Lung microvascular endothelial cell (primary cell): ENCODE measurements around the gene C17orf50. TPM values are rescaled to one million over a fixed set of nuclear protein-coding genes. Genes with fewer than 3 reads are reported as not detected.
A peak's percentile ranks its signal among the peaks of the same experiment; 100 is the strongest.

Experiments
- DNase-seq, 2 donors: peaks; one replicate each; pipeline versions ENCODE4 v3.0.0 to v3.0.0-alpha.2; 2010; ENCODE audit warnings: low read depth in 2 of 2
- total RNA-seq: library from RNA; depleted of rRNA; stranded (reverse); fragments of >200 nt; gene quantifications from 2 replicates; pipeline ENCODE4 v1.2.1, GENCODE V29; 2014

The C17orf50 gene
- total RNA-seq, 1 donor from 2014 or later = not detected

DNA sequence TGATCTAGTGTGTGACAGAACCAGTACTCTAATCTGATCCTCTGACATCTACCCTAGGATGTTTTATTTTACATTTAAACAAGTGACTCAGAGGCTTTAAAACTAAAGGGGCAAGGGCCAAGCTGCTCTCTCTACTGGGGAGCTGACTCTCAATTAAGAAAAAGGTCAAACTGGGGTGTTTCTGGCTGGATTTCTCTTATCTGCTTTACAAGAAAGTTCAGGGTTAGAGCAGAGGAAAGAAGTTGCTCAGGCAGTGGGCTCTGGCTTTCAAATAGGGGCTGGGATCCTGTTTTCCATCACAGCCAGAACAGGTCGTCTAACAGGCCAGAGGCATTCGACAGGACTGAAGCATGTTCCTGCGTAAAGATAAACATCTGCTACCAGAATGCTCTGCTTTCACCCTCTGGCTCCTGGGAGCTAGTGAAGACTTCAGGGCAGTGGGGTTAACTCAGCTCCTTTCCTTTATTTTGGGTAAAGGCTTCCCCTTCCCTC, 26.3 kb downstream of the C17orf50 start:
- no peak for DNase-seq

- peak in 1 of 2 donors; percentile 39 for DNase-seq
These were observed 28.0 kb downstream of the C17orf50 start for GRCh38 chr17:35788477-35789368.

DNA sequence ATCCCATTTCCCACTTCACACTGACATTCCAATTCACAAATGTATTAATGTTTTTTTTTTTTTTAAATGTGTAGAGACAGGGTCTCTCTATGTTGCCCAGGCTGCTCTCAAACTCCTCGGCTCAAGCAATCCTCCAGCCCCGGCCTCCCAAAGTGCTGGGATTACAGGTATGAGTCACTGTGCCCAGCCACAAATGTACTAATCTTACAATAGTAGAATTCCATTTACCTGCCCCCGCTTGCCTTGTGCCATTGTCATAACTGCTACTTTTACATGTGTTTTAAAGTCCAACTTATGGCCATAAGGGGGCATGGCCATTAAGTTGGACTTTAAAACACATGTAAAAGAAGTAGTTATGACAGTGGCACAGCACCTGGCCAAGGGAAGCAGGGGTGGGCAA, 30.2 kb downstream of the C17orf50 start:
- no peak for DNase-seq

- no peak for DNase-seq
These were observed 31.1 kb downstream of the C17orf50 start for GRCh38 chr17:35791681-35792350.

GRCh38 chr17:35793257-35793656, 32.6 kb downstream of the C17orf50 start:
- DNase-seq = no peak

DNA sequence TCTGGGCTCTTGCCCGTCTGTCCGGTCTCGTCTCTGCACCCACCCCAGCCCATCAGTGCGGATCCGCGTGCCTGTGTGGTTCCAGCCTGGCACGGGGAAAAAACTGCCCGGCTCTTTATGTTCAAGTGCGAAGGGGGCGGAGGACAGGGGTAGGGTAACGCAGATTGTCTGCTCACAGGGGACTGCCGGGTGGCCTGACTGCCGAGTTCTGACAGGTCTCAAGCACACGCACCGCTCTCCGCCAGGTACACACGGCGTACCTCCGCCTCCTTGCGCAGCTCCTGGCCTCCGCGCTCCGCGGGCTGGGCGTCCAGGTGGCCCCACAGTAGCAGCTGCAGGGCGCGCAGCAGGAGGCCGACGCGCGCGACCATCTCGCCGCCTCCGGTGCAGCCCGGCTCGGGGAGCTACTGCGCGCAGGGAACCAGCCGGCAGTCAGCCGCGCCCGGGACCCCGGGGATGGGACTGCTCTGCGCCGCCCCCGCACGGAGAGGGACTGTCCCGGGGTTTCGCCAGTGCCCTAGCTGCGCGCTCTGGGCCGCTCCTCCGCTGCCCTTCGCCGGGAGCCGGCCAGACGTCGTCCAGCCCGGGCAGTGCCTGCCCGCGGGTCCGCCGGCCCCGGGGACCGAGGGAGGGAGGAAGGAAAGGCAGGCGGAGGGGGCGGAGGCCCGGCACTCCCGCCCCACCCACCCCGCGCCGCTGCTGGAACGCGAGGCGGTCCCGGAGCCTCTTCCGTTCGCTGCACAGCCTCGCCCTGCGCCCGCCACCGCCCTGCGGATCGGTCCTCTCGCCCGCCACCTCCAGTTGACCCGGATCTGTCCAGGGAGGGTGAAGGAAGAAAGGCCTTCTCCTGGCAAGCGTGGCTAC, 34.6 kb downstream of the C17orf50 start, which contains the start of gene MMP28:
MMP28 (minus strand) TSS at position 635 of the 864 bp plus-strand sequence; CDS start at position 371, 264 bp downstream.
- peak; percentile 27 to 28 for DNase-seq

DNA sequence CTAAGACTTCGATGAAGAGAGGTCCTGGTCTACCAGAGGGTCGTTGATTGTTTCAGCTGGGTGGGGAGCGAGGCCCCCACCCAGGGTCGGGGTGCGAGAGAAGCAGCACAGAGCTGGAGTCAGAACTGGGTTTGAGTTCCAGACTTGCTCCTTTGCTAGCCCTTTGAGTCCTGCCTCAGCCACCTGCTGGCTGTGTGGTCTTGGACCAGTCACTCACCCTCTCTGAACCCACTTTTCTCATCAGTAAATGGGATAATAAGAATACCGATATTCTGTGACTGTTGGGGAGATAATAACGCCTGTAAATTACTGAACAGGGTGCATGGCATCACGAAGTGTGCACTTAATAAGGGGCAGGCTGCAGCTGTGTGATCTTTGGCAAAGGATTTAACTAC, 35.2 kb downstream of the C17orf50 start:
- DNase-seq = no peak

DNA sequence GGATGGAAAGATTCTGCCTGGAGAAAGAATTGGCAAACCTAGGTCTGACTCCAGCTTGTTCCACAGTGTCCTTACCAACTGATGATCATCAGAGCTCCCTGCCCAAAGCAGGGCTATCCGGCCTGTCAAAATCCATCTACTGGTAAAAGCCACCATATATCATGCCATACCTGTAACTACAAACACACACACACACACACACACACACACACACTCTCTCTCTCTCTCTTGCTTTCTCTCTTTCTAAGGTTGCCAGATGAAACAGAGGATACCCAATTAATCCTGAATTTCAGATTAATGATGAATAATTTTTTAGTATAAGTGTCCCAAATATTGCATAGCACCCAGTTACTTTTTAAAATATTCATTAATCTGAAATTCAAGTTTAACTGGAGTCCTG, 36.3 kb downstream of the C17orf50 start:
- no peak for DNase-seq

GRCh38 chr17:35797370-35797769, 36.7 kb downstream of the C17orf50 start:
- no peak for DNase-seq

GRCh38 chr17:35797918-35798317, 37.2 kb downstream of the C17orf50 start:
- no peak for DNase-seq

GRCh38 chr17:35799942-35800341, 39.3 kb downstream of the C17orf50 start:
- peak; percentile 17 to 35 for DNase-seq

- peak; percentile 44 to 97 for DNase-seq
These were observed 41.0 kb downstream of the C17orf50 start for GRCh38 chr17:35801583-35802224.

DNA sequence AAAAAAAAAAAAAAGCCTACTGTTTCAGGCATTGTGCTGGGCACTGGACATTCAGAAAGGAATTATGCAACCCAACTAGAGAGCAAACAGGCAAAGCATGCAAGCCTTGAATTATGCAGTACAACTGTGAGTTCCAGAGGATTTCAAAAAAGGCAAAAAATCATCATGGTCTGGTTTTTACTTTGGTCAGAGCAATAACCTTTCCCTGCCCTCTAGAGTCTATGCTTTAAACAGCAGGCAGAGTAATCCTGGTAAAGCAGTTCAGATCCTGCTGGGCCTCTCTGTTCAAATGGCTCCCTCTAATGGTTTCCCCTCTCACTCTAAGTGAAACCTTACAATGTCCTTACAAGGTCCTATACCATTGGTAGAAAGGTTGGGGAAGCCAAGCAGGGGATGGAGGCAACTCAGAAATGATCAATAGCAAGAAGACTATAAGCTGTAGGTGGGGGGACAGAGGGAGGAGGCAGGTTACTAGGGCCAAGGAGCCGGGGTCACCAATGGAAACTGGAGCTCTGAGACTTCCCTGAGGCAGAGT, 44.0 kb downstream of the C17orf50 start:
- DNase-seq = peak; percentile 91

DNA sequence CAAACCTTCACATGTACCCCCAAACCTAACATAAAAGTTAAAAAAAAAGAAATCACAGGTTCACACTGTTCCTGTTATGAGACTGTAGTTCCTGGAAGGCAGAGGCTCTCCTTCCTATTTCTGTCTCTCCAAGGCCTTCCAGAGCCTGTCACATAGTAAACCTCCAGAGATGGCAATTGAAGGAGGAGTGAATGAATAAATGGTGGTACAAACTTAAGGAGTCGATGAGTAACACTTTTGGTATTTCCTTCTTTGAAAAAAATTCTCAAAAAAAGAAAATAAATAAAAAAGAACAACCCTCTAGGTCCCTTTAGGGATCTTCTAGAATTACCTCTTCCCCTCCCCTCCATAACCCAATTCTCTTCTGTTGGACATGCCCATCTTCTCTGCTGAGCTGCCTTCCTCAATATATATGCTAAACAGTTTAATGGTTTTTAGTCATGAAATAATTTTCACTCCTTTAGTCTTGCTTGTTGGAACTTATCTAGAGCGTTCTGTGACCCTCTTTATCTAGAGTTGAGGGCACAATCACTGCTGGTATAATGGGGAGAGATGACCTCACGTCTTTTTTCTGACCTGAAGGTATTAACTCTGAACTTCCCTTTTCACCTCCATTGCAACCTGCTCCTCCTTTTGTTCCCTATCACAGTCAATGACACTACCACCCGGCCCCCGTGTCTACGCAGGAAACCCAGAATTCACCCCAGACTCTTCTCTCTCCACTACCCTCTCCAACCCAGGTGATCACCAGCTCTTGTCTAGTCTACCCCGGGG, 46.9 kb downstream of the C17orf50 start:
- peak in 1 of 2 donors; percentile 21 for DNase-seq

- no peak for DNase-seq
These were observed 47.7 kb downstream of the C17orf50 start for GRCh38 chr17:35808240-35808961.

GRCh38 chr17:35808962-35809854, 48.5 kb downstream of the C17orf50 start, which contains the start of gene TAF15:
Gene TAF15, plus strand, starts transcription at chr17:35809484. Its CDS starts 86 bp downstream, at chr17:35809570.
- DNase-seq = peak; percentile 99

GRCh38 chr17:35809855-35810461, 49.3 kb downstream of the C17orf50 start:
- DNase-seq = peak; percentile 38 to 54

DNA sequence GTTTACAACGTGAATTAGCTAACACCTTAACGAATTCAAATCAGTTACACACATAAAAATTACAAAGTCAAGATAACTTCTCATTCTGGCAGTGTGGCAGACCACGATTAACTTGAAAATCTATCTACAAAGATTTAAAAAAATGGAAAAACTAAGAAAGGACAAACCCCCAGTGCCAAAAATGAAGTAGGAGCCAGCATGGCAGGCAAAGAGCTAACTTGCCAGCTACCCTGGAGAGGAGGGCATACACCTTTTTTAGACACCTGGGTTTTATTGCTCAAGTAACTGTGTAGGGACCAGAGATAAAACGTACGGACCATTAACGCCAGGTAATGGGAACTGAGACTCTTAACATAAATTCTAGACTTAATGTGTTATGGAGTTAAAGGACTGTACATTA, 51.1 kb downstream of the C17orf50 start:
- no peak for DNase-seq
